ENCODE data around the gene NUMBL. TPM values are rescaled to one million over a fixed set of nuclear protein-coding genes. Genes with fewer than 3 reads are reported as not detected.
A peak's percentile ranks its signal among the peaks of the same experiment; 100 is the strongest.

The NUMBL gene
- total RNA-seq, 4 donors from 2014 or later: 203 to 284 (median 251) TPM

DNA sequence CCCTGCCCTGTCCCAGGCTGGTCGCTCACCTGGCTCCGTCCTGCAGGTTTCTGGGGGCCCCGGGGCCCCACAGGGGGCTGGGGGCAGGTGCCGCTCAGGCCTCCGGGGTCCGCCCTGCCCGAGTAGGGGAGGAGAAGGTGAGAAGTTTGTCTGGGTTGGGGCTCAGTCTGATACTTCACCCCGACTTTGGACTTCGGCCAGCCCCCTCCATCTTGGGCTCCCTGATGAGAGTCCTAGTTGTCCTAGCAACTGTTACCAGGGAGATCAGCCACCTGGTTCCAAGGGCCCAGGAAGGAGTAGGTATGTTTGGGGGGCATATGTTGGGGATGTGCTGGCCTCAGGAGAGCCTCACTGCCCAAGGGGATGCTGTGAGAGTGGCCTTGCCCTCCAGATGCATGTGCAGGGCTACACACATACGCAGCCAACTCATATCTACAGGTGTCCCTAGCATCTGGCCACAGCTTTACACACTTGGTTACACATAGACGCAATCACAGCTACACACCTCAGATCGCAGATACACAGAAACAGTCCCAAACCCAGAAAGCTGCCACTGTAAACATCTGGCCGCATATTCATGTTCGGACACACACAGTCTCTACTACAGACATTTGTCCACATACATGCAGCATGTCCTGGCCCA lies 3.4 kb downstream of the NUMBL start:
- Histone ChIP-seq H3K27ac (peak overlapping the region; percentile 39 to 98 (median 76)), H3K27me3 (no peaks in the 10 kb centered on the region), H3K9me3 (no peaks in the 10 kb centered on the region), H3K4me3 (peak overlapping the region in 1 of 4 donors; percentile 95), H3K36me3 (peaks cover 0 to 52% (median 3%) of the 10 kb centered on the region in 3 donors), H3K4me1 (peaks cover 0 to 50% (median 28%) of the 10 kb centered on the region in 4 donors)
- no peak for DNase-seq (ENCODE audit: low spot score in 2 of 2)
- WGBS, 2 donors: 82 to 83% methylated on average over 13 to 14 of the region's 14 CpGs
- TF ChIP-seq EP300 (IDR thresholded peaks at IDR 0.05) (no peak), POLR2A (IDR thresholded peaks at IDR 0.05) (no peak)
- TF ChIP-seq, protein P1, sequence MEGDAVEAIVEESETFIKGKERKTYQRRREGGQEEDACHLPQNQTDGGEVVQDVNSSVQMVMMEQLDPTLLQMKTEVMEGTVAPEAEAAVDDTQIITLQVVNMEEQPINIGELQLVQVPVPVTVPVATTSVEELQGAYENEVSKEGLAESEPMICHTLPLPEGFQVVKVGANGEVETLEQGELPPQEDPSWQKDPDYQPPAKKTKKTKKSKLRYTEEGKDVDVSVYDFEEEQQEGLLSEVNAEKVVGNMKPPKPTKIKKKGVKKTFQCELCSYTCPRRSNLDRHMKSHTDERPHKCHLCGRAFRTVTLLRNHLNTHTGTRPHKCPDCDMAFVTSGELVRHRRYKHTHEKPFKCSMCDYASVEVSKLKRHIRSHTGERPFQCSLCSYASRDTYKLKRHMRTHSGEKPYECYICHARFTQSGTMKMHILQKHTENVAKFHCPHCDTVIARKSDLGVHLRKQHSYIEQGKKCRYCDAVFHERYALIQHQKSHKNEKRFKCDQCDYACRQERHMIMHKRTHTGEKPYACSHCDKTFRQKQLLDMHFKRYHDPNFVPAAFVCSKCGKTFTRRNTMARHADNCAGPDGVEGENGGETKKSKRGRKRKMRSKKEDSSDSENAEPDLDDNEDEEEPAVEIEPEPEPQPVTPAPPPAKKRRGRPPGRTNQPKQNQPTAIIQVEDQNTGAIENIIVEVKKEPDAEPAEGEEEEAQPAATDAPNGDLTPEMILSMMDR (IDR thresholded peaks at IDR 0.05): no peak

DNA sequence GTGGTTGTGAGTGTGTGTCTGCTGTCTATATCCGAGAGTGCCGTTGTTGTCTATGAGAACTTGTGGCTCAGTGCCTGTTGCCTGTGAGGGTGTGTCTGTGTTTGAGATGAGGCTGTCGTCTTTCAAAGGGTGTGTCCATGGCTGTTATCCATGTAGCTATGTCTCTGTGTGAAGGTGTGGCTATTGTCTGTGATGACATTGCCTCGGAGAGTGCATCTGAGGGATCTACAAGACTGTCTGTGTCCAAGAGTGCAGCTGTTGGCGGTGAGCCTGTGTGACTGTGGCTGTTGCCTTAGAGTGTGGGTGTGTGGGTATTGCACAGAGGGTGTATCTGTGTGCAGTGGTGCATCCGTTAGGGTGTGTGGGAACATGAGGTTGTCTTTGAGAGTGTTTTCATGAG lies 4.9 kb downstream of the NUMBL start:
- DNase-seq (ENCODE audit: low spot score in 2 of 2): no peak
- TF ChIP-seq, protein P1 (IDR thresholded peaks at IDR 0.05): no peak
- peak in 1 of 2 donors; percentile 23 for TF ChIP-seq EP300 (IDR thresholded peaks at IDR 0.05)
- TF ChIP-seq POLR2A (IDR thresholded peaks at IDR 0.05): no peak
- Histone ChIP-seq H3K9me3 (no peaks in the 10 kb centered on the region), H3K4me1 (peaks cover 0 to 39% (median 18%) of the 10 kb centered on the region in 4 donors), H3K27ac (peak overlapping the region in 2 of 4 donors; percentile 43 to 98), H3K27me3 (no peaks in the 10 kb centered on the region), H3K36me3 (peaks cover 0 to 64% (median 10%) of the 10 kb centered on the region in 3 donors), H3K4me3 (no peak overlapping the region)
- 62 to 68% methylated on average over 6 of the region's 6 CpGs for WGBS, 2 donors

DNA sequence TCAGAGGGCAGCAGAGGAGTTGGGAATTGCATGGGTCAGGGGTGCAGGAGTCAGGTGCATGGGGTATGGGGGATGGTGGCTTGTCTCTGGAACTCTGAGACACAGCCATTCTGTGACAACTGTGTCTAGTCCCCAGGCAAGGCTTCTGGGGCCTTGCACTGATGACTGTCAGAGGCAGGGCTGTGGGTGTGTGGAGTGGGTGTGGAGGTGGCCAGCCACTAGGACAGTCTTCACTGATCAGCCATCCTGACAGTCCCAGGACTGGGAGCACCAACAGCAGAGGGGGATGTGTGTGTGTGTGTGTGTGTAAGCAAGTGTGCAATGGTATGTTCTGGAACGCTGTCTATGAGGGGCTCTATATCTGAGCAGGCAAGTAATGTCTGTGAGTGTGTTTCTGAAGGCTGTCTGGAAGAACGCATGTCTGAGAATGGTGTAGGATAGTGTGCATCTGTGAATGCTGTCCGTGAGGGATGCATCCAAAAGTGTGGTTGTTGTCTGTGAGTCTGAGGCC lies 5.4 kb downstream of the NUMBL start:
- Histone ChIP-seq H3K36me3 (peaks cover 0 to 69% (median 13%) of the 10 kb centered on the region in 3 donors), H3K27ac (peak overlapping the region in 2 of 4 donors; percentile 43 to 98), H3K4me1 (peaks cover 0 to 39% (median 18%) of the 10 kb centered on the region in 4 donors), H3K4me3 (no peak overlapping the region), H3K9me3 (no peaks in the 10 kb centered on the region), H3K27me3 (no peaks in the 10 kb centered on the region)
- no peak for TF ChIP-seq EP300 (IDR thresholded peaks at IDR 0.05)
- TF ChIP-seq, protein P1 (IDR thresholded peaks at IDR 0.05): no peak
- no peak for DNase-seq (ENCODE audit: low spot score in 2 of 2)
- WGBS, 2 donors: 85 to 88% methylated on average over 3 of the region's 3 CpGs

DNA sequence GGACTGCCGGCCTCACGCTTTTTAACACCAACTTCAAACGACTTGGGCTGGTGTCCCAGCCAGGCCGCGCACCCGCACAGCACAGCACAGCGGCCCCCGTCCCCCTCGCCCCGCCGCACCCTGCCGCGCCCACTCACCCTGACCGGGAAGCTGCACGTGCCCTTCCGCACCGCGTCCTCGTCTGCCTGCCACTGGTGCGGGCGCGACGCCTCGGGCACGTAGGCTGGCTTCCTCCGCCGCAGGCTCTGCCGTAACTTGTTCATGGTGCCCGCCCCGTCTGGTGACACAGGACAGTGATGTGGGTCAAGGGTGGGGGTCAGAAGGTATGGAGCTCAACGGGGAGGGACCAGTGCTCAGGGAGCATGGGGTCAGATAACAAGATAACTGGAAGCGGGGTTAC lies 6.2 kb downstream of the NUMBL start:
- H3K9me3 ChIP-seq: no peaks in the 10 kb centered on the region
- H3K4me1 ChIP-seq: peaks cover 0 to 39% (median 17%) of the 10 kb centered on the region in 4 donors
- WGBS, 2 donors: 94 to 95% methylated on average over 32 of the region's 32 CpGs
- H3K27me3 ChIP-seq: no peaks in the 10 kb centered on the region
- H3K27ac ChIP-seq: peak overlapping the region in 1 of 4 donors; percentile 43
- TF ChIP-seq POLR2A (IDR thresholded peaks at IDR 0.05): no peak
- TF ChIP-seq, protein P1 (IDR thresholded peaks at IDR 0.05): no peak
- TF ChIP-seq EP300 (IDR thresholded peaks at IDR 0.05): no peak
- DNase-seq (ENCODE audit: low spot score in 2 of 2): no peak
- H3K36me3 ChIP-seq: peaks cover 0 to 77% (median 13%) of the 10 kb centered on the region in 3 donors
- H3K4me3 ChIP-seq: no peak overlapping the region

DNA sequence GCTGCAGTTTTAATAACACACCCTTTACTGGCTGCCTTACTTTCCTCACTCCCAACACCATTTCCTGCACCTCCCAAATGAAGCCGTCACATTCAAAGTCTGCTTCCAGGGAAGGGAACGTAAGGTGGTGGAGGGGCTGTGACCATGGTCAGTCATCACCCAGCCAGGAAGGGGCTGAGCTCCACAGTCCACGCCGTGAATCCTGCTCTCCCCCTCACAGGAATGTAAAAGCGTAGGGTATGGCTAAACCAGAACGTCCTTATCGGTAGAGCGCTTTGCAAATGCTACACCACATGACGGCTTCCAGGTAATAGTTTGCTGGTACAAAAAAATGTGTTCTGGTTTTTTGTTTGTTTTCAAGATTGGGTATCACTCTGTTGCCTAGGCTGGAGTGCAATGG lies 7.0 kb downstream of the NUMBL start:
- DNase-seq (ENCODE audit: low spot score in 2 of 2): no peak
- peaks cover 0 to 33% (median 15%) of the 10 kb centered on the region in 4 donors for H3K4me1 ChIP-seq
- H3K27ac ChIP-seq: no peak overlapping the region
- no peaks in the 10 kb centered on the region for H3K27me3 ChIP-seq
- no peaks in the 10 kb centered on the region for H3K9me3 ChIP-seq
- TF ChIP-seq POLR2A (IDR thresholded peaks at IDR 0.05) (no peak), EP300 (IDR thresholded peaks at IDR 0.05) (no peak)
- TF ChIP-seq, protein P1 (IDR thresholded peaks at IDR 0.05): no peak
- H3K4me3 ChIP-seq: no peak overlapping the region
- H3K36me3 ChIP-seq: peaks cover 0 to 85% (median 13%) of the 10 kb centered on the region in 3 donors
- 86 to 96% methylated on average over 9 of the region's 9 CpGs for WGBS, 2 donors
